HG03135 (cell line): ENCODE measurements around the gene MBOAT2.
"Not testable (repeated sequence)": the region's sequence is repeated elsewhere in the genome, so short reads cannot be mapped to it uniquely, and the experiment has no call there.

Source experiments
- ATAC-seq: cut with Tn5 transposase; IDR thresholded peaks from one replicate; pipeline ENCODE4 v1.9.1; 2021; ENCODE audit warnings: mild to moderate bottlenecking, moderate library complexity; ENCODE audit not compliant: unreplicated experiment

MBOAT2 gene

DNA sequence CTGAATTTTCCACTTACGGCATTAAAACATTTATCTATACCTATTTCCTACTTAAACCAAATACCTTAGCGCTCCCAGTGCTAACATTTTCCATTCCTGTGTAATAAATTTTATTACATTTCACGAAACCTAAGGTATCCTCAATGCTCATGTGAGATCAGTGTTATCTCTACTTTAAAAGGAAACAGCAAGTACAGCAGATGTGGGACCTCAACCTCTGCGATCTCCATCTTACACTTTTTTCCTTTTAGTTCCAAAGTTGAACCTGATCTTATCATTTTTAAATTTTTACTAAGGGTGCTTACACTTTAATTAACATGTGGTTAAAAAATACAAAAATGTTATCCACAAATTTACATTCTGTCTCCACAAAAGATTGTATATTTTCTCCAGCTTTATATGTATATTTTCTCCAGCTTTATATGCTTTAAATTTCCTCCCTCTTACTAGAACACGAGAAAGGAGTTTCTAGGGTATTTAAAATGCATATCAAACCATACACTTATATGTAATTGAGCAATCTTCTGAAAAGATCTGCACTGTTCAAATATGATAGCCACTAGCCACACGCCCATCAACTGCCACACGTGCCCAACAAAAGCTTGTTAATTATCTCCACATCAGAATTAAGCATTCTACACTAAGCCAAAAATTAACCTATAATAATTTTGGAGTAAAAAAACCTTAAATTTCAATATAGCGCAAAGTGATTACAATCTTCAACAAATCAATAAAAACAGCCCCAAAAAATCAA, 38.1 kb downstream of the MBOAT2 start:
- ATAC-seq: no peak

DNA sequence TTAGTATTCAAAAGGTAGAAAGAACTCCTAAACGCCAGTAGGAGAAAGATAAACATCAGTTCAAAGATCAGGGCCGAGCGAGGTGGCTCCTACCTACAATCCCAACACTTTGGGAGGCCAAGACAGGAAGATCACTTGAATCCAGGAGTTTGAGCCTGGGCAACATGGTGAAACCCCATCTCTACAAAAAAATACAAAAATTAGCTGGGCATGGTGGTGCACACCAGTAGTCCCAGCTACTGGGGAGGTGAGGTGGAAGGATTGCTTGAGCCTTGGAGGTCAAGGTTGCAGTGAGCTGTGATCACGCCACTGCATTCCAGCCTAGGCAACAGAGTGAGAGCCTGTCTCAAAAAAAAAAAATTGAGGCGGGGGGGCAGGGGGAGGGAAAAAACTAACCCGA, 40.6 kb downstream of the MBOAT2 start:
- ATAC-seq: no peak

DNA sequence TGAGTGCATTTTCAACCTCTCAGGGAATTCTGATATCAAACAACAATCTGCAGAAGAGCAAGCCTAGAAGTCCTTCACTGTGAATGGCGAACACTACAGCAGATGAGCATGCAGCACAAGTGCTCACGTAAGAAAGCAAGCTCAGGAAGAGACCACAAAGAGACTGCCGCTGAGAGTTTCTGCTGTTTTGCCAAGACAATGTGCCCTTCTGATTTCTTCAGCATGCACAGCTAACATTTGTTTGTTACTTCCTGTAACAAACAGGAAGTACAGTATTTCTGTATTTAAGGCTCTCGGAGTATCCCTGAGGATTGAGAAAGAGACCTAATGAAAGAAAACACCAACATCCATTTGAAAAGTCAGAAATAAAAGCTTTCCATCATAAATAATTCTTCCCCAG, 45.9 kb downstream of the MBOAT2 start:
- ATAC-seq: no peak

DNA sequence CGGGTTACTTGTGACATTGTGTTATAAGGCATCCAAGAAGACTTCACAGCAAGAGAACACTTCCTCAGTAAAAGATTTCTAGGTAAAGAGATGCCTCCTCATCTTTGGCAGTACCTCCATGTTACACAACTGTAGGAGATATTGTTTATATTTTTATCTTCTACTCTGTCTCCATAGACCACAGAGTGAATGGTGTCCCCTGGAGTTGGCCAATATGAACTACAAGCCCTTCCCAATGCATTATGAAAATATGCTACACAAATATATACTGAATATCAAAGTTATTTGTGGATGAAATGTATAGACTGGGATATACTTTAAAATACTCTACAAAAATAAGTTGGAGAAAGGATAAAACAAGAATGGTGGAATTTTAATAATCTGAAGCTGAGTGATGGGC, 46.7 kb downstream of the MBOAT2 start:
- ATAC-seq: no peak

DNA sequence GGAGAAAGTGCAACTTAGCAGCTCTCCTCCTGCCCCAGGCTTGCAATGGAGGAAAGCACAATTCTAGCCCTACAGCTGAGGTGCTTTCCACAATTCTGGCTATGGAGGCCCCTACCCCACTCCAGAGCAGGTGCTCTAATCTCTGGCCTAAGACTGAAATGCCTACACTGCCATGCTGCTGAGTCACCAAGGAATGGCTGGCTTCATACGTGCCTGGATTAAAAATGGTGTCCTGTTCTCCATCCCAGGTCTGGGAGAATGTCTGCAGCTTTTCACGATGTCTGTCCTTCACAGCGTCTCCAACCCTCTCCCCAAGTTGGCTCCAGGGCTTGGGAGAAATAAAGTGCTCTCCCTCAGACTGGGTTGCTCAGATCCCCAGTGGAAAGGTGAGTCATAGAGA, 48.5 kb downstream of the MBOAT2 start:
- no peak for ATAC-seq

DNA sequence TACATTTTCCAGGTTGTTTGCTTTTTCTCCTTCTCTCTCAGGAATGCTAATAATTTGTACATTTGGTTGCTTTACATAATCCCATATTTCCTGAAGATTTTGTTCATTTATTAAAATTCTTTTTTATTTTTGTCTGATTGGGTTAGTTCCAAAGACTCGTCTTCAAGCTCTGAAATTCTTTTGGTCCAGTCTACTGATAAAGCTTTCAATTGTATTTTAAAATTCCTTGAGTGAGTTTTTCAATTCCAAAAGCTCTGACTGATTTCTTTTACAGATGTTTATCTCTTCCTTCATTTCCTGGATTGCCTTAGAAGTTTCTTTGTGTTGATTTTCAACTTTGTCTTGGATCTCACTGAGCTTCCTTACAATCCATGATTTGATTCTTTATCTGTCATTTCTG, 50.0 kb downstream of the MBOAT2 start:
- no peak for ATAC-seq

DNA sequence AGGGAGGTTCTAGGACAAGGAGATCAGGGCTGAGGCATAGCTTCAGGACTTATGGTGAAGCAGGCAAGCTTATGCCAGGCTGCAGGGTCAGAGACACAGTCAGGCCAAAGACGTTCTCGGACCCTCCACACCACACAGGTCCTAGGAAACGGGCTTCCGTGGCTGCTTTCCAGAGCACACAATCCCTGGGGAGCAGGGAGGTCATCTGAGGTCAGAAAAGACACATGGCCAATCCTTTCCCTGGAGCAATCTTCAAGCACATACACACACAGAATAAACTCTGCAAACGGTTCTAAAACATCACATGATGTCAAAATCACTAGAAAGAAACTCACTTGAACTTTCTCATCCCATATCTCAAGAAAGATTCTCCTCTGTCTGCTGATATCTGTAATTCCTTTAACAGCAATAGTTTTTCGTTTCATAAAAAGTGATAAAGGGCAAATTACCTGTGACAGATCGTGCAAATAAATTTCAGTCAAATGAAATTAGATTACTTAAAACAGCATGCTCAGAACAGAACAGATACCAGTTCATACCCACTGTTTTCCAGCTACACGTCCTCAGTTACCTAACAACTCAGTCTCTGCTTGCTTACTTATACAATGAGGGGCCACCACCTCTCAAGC, 63.9 kb downstream of the MBOAT2 start:
- no peak for ATAC-seq

DNA sequence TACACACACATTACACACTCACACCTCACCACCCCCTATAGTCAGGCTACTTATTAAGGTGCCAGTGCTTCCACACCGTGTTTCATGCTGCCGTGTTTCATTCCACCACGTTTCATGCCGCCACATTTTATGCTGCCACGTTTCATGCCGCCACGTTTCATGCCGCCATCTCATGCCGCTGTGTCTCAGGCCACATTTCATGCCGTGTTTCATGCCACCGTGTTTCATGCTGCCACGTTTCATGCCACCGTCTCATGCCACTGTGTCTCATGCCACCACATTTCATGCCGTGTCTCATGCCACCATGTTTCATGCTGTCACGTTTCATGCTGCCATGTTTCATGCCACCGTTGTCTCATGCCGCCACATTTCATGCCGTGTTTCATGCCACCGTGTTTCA, 65.1 kb downstream of the MBOAT2 start:
- ATAC-seq: no peak

DNA sequence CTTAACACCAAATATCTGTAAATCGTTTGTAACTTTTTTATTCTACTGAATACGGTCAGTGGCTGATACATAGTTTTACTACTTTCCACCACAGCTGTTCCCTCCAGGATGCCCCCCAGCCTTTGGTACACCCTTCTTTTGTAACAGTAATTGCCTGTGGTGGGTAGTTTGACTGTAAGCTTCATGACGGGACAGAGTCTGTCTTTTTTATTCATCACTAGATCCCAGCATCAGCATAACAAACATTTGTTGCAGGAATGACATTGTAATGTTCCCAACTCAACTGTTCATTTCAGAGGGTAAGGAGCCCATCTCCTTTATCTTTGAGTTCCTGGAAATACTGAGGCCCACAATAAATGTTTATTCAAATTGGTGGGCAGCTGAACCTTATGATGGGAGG, 67.5 kb downstream of the MBOAT2 start:
- no peak for ATAC-seq

DNA sequence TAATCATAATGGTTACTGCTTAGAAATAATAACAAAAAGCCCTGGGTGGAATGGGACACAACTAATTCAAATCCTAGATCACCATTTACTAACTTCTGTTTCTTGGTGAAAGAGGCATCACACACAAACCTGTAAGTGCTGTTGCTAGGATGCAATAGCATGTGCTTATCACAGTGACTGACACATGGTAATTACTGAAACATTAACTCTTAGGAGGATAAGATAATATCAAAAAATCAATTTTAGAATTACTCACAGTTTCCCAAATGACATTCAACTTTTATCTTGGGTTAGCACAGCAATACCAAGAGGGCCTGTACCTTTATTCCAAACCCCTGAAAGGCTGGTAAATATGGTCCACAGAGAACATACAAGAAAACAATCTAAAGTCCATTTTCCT, 69.1 kb downstream of the MBOAT2 start:
- no peak for ATAC-seq

DNA sequence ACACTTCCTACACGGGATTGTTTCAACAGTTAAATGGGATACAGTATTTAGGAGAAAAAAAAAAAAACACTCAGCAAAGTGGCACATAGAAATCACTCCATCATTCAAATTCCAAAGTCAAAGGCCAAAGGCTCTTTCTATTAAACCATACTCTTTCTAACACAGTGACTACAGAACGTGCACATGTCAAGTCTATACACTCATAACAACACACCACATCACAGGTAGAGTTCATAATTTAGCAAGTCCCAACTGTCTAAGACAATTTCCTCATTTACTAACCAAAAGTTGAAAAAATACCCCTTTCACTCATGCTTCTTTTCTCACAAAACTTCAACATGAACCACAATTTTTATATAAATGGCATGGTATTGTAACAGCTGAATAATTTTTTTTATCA, 70.8 kb downstream of the MBOAT2 start:
- no peak for ATAC-seq

DNA sequence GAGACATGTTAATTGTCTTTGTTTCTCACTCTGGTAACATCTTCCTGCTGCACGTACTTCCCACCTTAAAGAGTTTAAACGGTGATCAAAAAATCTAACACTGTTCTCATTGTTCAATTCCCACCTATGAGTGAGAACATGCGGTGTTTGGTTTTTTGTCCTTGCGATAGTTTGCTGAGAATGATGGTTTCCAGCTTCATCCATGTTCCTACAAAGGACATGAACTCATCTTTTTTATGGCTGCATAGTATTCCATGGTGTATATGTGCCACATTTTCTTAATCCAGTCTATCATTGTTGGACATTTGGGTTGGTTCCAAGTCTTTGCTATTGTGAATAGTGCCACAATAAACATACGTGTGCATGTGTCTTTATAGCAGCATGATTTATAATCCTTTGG, 73.3 kb downstream of the MBOAT2 start:
- not testable (repeated sequence) for ATAC-seq

DNA sequence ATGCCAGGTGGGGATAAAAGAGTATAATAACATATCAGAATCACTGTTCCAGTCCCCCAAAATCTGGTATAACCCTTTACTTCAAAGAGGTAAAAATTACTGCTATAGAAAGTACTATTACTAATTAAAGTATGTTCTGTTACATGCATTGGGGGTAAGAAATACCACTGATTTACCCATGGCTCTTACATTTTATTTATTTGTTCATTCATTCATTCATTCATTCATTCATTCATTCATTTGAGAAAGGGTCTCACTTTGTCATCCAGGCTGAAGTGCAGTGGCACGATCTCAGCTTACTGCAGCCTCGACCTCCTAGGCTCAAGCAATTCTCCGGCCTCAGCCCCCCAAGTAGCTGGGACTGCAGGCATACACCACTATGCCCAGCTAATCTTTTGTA, 74.4 kb downstream of the MBOAT2 start:
- ATAC-seq: no peak

DNA sequence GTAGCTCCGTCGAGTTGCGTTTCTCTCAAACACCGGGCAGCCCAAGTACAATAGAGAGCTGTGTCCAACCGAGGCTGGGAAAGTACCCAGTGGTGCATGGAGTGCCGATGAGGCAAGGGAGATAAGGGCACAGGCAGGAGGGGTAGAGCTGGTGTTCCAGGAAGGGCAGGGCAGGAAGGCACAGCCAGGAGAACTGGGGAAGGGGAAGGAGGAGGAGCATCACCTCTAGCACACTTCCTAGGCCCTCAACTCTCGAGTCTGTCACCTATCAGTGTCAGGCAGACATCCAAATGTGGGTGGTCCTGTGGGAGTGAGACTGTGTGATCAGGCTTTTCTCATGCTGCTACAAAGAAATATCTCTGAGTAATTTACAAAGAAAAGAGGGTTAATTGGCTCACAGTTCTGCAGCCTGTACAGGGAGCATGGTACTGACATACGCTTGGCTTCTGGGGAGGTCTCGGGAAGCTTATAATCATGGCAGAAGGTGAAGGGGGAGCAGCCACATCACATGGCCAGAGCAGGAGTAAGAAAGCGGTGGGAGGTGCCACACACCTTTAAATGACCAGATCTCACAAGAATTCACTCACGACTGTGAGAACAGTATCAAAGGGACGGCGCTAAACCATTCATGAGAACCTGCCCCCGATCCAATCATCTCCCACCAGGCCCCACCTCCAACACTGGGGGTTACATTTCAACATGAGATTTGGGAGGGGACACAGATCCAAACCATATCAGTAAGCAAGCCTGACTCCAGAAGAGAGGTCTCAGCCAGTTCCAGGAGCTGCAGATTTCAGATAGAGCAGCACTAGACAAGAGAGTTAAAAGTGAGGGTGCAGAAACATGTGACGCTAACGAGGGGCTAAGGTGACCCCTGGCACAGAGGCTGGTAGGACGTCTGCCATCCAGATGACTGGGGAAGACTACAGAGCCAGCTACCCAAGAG, 75.7 kb downstream of the MBOAT2 start:
- ATAC-seq: no peak

DNA sequence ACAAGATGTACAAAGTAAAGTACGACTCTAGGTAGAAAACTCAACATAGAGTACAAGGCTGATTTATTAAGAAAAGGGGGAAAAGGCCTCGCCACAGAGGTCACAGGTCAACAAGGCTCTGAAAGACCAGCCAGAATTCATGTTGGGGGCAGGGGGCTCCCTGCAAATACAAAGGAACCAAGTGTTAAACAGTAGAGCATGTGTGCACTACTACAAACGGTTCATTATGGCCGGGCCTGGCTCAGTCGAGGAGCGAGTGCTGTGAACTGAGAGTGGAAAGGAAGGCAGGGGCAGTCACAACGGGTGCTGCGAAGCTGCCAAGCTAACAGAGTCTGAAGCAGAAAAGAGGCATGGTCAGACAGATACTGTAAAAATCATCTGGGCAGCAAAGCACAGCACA, 77.1 kb downstream of the MBOAT2 start:
- ATAC-seq: no peak

DNA sequence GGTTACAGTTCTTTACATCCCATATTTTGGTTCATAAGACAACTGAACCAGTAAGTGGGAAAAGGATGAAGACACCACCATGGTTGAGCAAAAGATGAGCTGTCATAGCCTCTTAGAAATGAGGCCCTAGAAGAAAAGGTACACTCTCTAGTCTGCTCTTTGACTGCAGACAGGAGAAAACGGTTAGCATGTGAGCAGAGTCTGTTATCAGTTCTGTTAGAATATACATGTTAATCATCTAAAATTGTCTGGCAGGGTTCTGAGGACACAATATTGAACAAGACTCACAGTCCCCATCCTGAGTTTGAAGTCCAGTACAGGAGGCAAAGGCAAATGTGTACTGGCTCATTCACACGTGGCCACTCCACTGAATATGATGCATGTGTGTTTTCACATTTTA, 78.1 kb downstream of the MBOAT2 start:
- ATAC-seq: no peak

DNA sequence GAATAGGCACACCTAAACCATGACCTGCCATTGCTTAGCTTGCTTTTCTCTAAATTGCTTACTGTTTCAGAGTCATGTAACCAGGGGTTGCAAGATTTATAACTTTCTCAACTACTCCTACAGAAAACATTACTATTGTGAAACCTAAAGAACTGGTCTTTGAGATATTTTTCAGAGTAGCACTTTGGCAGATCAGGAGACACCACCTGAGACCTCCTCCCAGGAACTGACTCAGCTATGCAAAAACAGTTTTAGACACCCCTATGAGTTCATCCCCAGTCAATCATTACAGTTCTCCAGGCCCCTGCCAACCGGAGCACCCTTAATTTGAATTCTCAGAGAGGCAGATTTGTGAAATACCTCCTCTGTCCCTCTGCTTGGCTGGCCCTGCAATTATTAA, 80.3 kb downstream of the MBOAT2 start:
- no peak for ATAC-seq

DNA sequence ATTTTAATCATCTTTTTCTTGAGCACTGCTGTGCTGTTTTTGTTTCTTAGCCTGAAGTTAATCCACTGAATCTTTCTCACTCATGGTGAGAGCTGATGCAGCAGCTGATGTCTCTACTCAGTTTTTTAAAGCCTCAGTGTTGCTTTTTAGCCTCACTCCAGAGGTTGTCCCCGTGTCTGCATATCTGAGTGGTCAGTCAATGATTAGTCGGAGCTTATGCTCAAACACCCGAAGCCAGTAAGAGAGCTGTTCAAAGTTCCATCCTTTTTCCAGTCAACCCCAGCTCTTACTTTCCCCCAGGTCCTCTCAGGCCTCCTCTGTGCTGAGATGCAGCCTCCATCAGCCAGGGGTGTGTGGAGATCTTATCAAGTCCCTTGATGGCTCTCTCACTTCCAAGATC, 81.1 kb downstream of the MBOAT2 start:
- ATAC-seq: no peak

DNA sequence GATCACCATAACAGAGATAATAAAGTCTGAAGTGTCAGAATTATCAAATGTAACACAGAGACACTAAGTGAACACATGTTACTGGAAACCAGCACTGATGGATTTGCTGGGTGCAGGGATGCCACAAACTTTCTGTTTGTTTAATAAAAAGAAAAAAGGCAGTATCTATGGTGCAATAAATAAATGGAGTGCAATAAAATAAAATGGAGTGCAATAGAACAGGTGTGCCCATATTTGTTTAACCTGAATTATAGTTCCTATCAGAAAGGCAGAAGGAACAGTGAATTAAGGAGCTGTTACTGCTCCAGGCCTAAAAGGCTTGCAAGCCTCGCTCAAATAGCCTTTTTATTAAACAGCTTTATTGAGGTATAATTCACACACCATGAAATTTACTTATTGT, 85.1 kb downstream of the MBOAT2 start:
- no peak for ATAC-seq

DNA sequence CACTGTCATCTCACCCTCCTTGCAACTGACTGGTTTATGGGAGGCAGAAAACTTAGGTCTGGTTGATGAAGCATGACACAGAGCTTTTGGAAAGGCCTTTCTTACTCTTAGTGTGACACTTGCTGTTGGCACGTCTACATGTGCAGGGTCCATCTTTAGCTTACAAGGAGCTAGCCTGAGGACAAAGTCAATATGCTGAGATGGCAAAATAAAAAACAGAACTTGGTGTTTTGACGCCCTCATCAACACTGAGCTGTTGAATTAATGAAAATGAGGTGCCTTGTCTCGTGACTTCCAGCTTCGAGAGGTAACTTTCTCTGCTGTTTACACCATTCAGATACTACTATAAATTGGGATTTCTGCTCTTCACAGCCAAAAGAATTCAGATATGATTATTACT, 87.5 kb downstream of the MBOAT2 start:
- ATAC-seq: no peak

DNA sequence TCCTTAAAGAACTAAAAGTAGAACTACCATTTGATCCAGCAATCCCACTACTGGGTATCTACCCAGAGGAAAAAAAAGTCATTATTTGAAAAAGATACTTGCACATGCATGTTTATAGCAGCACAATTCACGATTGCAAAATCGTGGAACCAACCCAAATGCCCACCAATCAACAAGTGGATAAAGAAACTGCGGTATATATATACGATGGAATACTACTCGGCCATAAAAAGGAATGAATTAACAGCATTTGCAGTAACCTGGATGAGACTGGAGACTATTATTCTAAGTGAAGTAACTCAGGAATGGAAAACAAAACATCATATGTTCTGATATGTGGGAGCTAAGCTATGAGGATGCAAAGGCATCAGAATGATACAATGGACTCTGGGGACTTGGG, 89.7 kb downstream of the MBOAT2 start:
- ATAC-seq: not testable (repeated sequence)

DNA sequence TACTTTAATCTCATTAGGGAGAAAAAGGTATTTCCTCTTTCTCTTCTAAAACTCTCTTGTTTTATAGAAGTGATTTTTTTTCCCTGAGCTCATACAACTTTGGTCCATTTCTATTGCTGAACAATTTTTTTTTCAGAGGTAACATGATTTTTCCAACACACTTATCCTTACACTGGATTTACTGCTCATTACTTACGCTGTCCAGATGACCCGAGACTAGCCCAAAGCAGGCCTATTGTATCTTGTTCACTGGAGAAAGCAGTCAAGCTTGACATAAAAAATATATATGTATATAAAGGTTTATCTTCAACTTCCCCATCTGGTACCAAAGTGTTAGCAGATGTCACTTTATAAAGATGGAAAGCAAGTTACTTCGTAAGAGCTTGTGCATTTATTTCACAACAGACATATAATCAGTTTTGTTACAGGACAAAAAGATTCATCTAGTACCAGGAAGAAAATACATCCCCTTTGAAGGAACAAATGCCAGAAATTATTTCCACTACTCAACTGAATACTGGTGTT, 95.7 kb downstream of the MBOAT2 start:
- no peak for ATAC-seq
